Panc1 (cell line): Measurements from ENCODE around the gene MEGF10. TPM values are rescaled to one million over a fixed set of nuclear protein-coding genes. Genes with fewer than 3 reads are reported as not detected.

Experiments
- ATAC-seq: fragments of 200-7000 bp; cut with Tn5 transposase; 2 replicates; pipeline ENCODE4 v1.9.1; 2020; ENCODE audit warnings: mild to moderate bottlenecking, moderate library complexity
- BruUV-seq: library from RNA; stranded (reverse); fragments of 400-500 nt; replicated peaks from 2 replicates; lab custom pipeline; 2021; lab: Mats Ljungman, UMichigan
- CTCF ChIA-PET: fragments of 300-600 bp; sonication (Branson Sonifier 250); formaldehyde crosslinking; loops from one replicate; lab custom pipeline; 2022; ENCODE audit warnings: antibody characterized with exemption; lab: Charles Lee
- POLR2A ChIA-PET: fragments of 300-600 bp; sonication (Branson Sonifier 250); formaldehyde crosslinking; loops from one replicate; lab custom pipeline; 2022; ENCODE audit warnings: antibody characterized with exemption; lab: Charles Lee
- DNase-seq: peaks from one replicate; pipeline ENCODE4 v3.0.0-alpha.2; 2010; ENCODE audit warnings: low read depth, low spot score
- H3K27ac ChIP-seq: 2 replicates; pipeline ENCODE4 v1.5.1; 2011; ENCODE audit warnings: mild to moderate bottlenecking, low read length, inconsistent platforms
- H3K27me3 ChIP-seq: fragments of 200-500 bp; sonication (Bioruptor generic); 2 replicates; pipeline ENCODE4 v1.6.0; 2014; ENCODE audit warnings: low read length, inconsistent platforms; ENCODE audit not compliant: control insufficient read depth, insufficient read depth
- H3K36me3 ChIP-seq: fragments of 200-500 bp; sonication (Bioruptor generic); 2 replicates; pipeline ENCODE4 v1.5.1; 2014; ENCODE audit warnings: inconsistent platforms, mild to moderate bottlenecking, low read length, moderate library complexity; ENCODE audit not compliant: control insufficient read depth, insufficient read depth
- H3K4me1 ChIP-seq: 2 replicates; pipeline ENCODE4 v1.5.1; 2011; ENCODE audit warnings: inconsistent platforms, mild to moderate bottlenecking, low read length, moderate library complexity; ENCODE audit not compliant: control insufficient read depth, insufficient read depth
- H3K4me3 ChIP-seq, 2 experiments: 2 replicates each; pipeline ENCODE4 v1.5.1; 2011 to 2012; ENCODE audit warnings: low read depth in 2 of 2, low read length in 2 of 2, mild to moderate bottlenecking in 2 of 2, inconsistent platforms in 1 of 2, moderate library complexity in 1 of 2
- H3K9me3 ChIP-seq: fragments of 200-500 bp; sonication (Bioruptor generic); 2 replicates; pipeline ENCODE4 v1.5.1; 2014; ENCODE audit warnings: low read depth, mild to moderate bottlenecking, inconsistent platforms, low read length, moderate library complexity; ENCODE audit not compliant: control insufficient read depth, insufficient read depth
- CTCF ChIP-seq: fragments of 450-650 bp; IDR thresholded peaks from 2 replicates; pipeline ENCODE4 v1.5.1; 2017; ENCODE audit warnings: mild to moderate bottlenecking
- POLR2AphosphoS5 ChIP-seq: IDR thresholded peaks from 2 replicates; pipeline ENCODE4 v1.6.1; 2012; ENCODE audit warnings: mild to moderate bottlenecking, low read depth, low read length, moderate library complexity
- REST ChIP-seq, 2 experiments: IDR thresholded peaks; 2 replicates each; pipeline ENCODE4 v1.6.1; 2011 to 2012; ENCODE audit warnings: low read depth in 2 of 2, control low read depth in 1 of 2, low read length in 1 of 2, mild to moderate bottlenecking in 1 of 2, moderate library complexity in 1 of 2; ENCODE audit not compliant: insufficient read depth in 1 of 2
- SIN3A ChIP-seq: IDR thresholded peaks from 2 replicates; pipeline ENCODE4 v1.6.1; 2012; ENCODE audit warnings: low read depth, mild to moderate bottlenecking, low read length, moderate library complexity, borderline replicate concordance; ENCODE audit not compliant: insufficient read depth
- TCF7L2 ChIP-seq: IDR thresholded peaks from 2 replicates; pipeline ENCODE4 v1.6.1; 2011; ENCODE audit warnings: mild to moderate bottlenecking, low read depth, low read length, inconsistent platforms
- in situ Hi-C: cut with HindIII; loops from 2 replicates; pipeline ENCODE4 v1.10.0; 2016; ENCODE audit warnings: low sequenced_read_pairs, low pct_unique_long_range_greater_than_20kb
- intact Hi-C: fragments of 100-400 bp; cut with micrococcal nuclease; formaldehyde crosslinking; loops from one replicate; pipeline ENCODE4 v1.10.0; 2022; ENCODE audit not compliant: unreplicated experiment
- total RNA-seq: library from RNA; stranded (reverse); gene quantifications from one replicate; pipeline ENCODE4 v1.2.1, GENCODE V29; 2021; ENCODE audit not compliant: unreplicated experiment

MEGF10 gene
- total RNA-seq, 1 experiment from 2014 or later, result not detected

GRCh38 chr5:127444171-127444570 lies 153.6 kb downstream of the MEGF10 start:
- CTCF ChIA-PET, result no interaction called here
- no peak for DNase-seq
- TF ChIP-seq POLR2AphosphoS5, result no peak
- no peak for TF ChIP-seq SIN3A
- no peak for TF ChIP-seq CTCF
- no peak for TF ChIP-seq REST (IDR thresholded peaks at IDR 0.05; ENCODE audit: insufficient read depth in 1 of 2, low read depth in 2 of 2, low read length in 1 of 2)
- TF ChIP-seq TCF7L2, result no peak
- H3K4me3 ChIP-seq, result no peak overlapping the region
- no peaks in the 10 kb centered on the region for H3K36me3 ChIP-seq
- POLR2A ChIA-PET, result no interaction called here
- intact Hi-C loops, result no loop called here
- no peak for ATAC-seq
- in situ Hi-C loops, result no loop called here
- H3K4me1 ChIP-seq, result no peaks in the 10 kb centered on the region
- no peaks in the 10 kb centered on the region for H3K9me3 ChIP-seq
- H3K27me3 ChIP-seq, result no peaks in the 10 kb centered on the region; the same call in 1 of the 2 replicates
- H3K27ac ChIP-seq, result no peak overlapping the region
- BruUV-seq, result no TSS peak

GRCh38 chr5:127445328-127445727 lies 154.7 kb downstream of the MEGF10 start:
- intact Hi-C loops (no loop called here), in situ Hi-C loops (no loop called here)
- Histone ChIP-seq H3K4me1 (no peaks in the 10 kb centered on the region), H3K9me3 (no peaks in the 10 kb centered on the region), H3K36me3 (no peaks in the 10 kb centered on the region), H3K4me3 (no peak overlapping the region), H3K27ac (no peak overlapping the region), H3K27me3 (no peaks in the 10 kb centered on the region)
- DNase-seq (no peak), ATAC-seq (no peak)
- CTCF ChIA-PET, result no interaction called here
- POLR2A ChIA-PET, result no interaction called here
- BruUV-seq, result no TSS peak
- TF ChIP-seq POLR2AphosphoS5 (no peak), REST (IDR thresholded peaks at IDR 0.05; ENCODE audit: insufficient read depth in 1 of 2, low read depth in 2 of 2, low read length in 1 of 2) (no peak), TCF7L2 (no peak), CTCF (no peak), SIN3A (no peak)
